GM12874 (cell line): Measurements from ENCODE around the gene EPHA6.

ENCODE experiments used
- CTCF ChIP-seq: IDR thresholded peaks from 2 replicates; pipeline ENCODE4 v1.5.1; 2011; ENCODE audit warnings: low read depth, mild to moderate bottlenecking, control low read depth, low read length, moderate library complexity; ENCODE audit not compliant: insufficient read depth

Gene EPHA6

GRCh38 chr3:97360804-97361203, 546.4 kb downstream of the EPHA6 start:
- TF ChIP-seq CTCF: no peak

- TF ChIP-seq CTCF: no peak
Observed at GRCh38 chr3:97384583-97384982, 570.2 kb downstream of the EPHA6 start.

- no peak for TF ChIP-seq CTCF
Observed at GRCh38 chr3:97388774-97389173, 574.4 kb downstream of the EPHA6 start.

- no peak for TF ChIP-seq CTCF
Observed at GRCh38 chr3:97389936-97390335, 575.5 kb downstream of the EPHA6 start.

- no peak for TF ChIP-seq CTCF
Observed at GRCh38 chr3:97391167-97391566, 576.8 kb downstream of the EPHA6 start.

GRCh38 chr3:97409612-97410011, 595.2 kb downstream of the EPHA6 start:
- no peak for TF ChIP-seq CTCF

GRCh38 chr3:97421565-97421964, 607.2 kb downstream of the EPHA6 start:
- no peak for TF ChIP-seq CTCF

- TF ChIP-seq CTCF: no peak
Observed at GRCh38 chr3:97425002-97425401, 610.6 kb downstream of the EPHA6 start.
